Gastrocnemius medialis (tissue), 4 donors: Measurements from ENCODE around the gene RAD23A. TPM values are rescaled to one million over a fixed set of nuclear protein-coding genes. Genes with fewer than 3 reads are reported as not detected.

ENCODE experiments used
- ATAC-seq, 2 donors: fragments of 150-250 bp; one replicate each; pipeline ENCODE4 v1.9.1; 2016
- DNase-seq, 2 donors: peaks; one replicate each; pipeline ENCODE4 v3.0.0-alpha.2; 2019
- H3K27ac ChIP-seq, 4 donors: fragments of 200-600 bp; sonication (generic); 1 replicate in 1 of 4; 2 replicates in 3 of 4; pipeline ENCODE4 v1.5.1; 2016 to 2018; ENCODE audit warnings: mild to moderate bottlenecking in 2 of 4, moderate library complexity in 1 of 4
- H3K27me3 ChIP-seq, 3 donors: fragments of 200-600 bp; sonication (generic) in 2 of 3; 1 replicate in 1 of 3; 2 replicates in 2 of 3; pipeline versions ENCODE4 v1.5.1 to v1.6.0; 2016 to 2019; ENCODE audit warnings: mild to moderate bottlenecking in 1 of 3, moderate library complexity in 1 of 3
- H3K36me3 ChIP-seq, 2 donors: fragments of 200-600 bp; sonication (generic) in 1 of 2; one replicate each; pipeline ENCODE4 v1.5.1; 2017 to 2018
- H3K4me1 ChIP-seq, 2 donors: fragments of 200-600 bp; sonication (generic) in 1 of 2; one replicate each; pipeline ENCODE4 v1.5.1; 2016 to 2017; ENCODE audit warnings: mild to moderate bottlenecking in 2 of 2
- H3K4me3 ChIP-seq, 4 donors: fragments of 200-600 bp; sonication (generic) in 3 of 4; 1 replicate in 1 of 4; 2 replicates in 3 of 4; pipeline ENCODE4 v1.5.1; 2016 to 2019; ENCODE audit warnings: mild to moderate bottlenecking in 2 of 4
- H3K9me3 ChIP-seq, 3 donors: fragments of 200-600 bp; sonication (generic) in 2 of 3; 1 replicate in 1 of 3; 2 replicates in 2 of 3; pipeline ENCODE4 v1.5.1; 2016 to 2019
- CTCF ChIP-seq, 5 experiments: fragments of 450-650 bp in 3 of 5; fragments of 200-600 bp in 2 of 5; sonication (generic) in 2 of 5; IDR thresholded peaks in 4 of 5; conservative IDR thresholded peaks in 1 of 5; 1 replicate in 4 of 5; 2 replicates in 1 of 5; pipeline ENCODE4 v1.5.1; 2016 to 2019; ENCODE audit warnings: antibody characterized with exemption in 5 of 5, mild to moderate bottlenecking in 3 of 5, moderate library complexity in 3 of 5
- POLR2A ChIP-seq, 2 donors: fragments of 450-650 bp; IDR thresholded peaks; one replicate each; pipeline ENCODE4 v1.6.1; 2017; ENCODE audit warnings: antibody characterized with exemption in 2 of 2, mild to moderate bottlenecking in 2 of 2, moderate library complexity in 2 of 2
- in situ Hi-C, 4 donors: fragments of 200-750 bp; cut with MboI; loops; one replicate each; pipeline versions ENCODE4 v1.15.0 to v1.8.0; 2017; ENCODE audit warnings: low sequenced_read_pairs in 4 of 4
- intact Hi-C: fragments of 100-400 bp; cut with DNase I; formaldehyde crosslinking; loops from one replicate; pipeline ENCODE4 v1.15.1; 2023; ENCODE audit warnings: low total_unique reads
- microRNA-seq, 2 donors: library from miRNA; unstranded; fragments of <30 nt; microRNA quantifications; one replicate each; pipeline ENCODE4, GENCODE V29; 2016; ENCODE audit warnings: borderline replicate concordance in 2 of 2
- total RNA-seq, 4 donors: library from RNA; depleted of rRNA; stranded (reverse); fragments of >200 nt; gene quantifications; one replicate each; pipeline versions ENCODE4 v1.1.0 to v1.2.3, GENCODE V29; 2016

Gene RAD23A
- total RNA-seq, 4 donors from 2014 or later: 618 to 949 (median 780) TPM

- TF ChIP-seq POLR2A (IDR thresholded peaks at IDR 0.05) (peak; percentile 54 to 65), CTCF (IDR thresholded peaks at IDR 0.05 in 4 of 5, conservative IDR thresholded peaks at IDR 0.05 in 1 of 5) (peak in 3 of 5 experiments; percentile 15 to 49 (median 28))
Measured at GRCh38 chr19:13002166-13002898, 56.7 kb downstream of the RAD23A start.

GRCh38 chr19:13003081-13003480, 57.4 kb downstream of the RAD23A start:
- Histone ChIP-seq H3K4me3 (peak overlapping the region; percentile 55 to 66 (median 61)), H3K36me3 (no peaks in the 10 kb centered on the region), H3K27me3 (no peaks in the 10 kb centered on the region), H3K27ac (peak overlapping the region; percentile 97 to 100 (median 99)), H3K4me1 (peaks cover 86 to 92% of the 10 kb centered on the region in 2 donors), H3K9me3 (no peaks in the 10 kb centered on the region)
- DNase-seq (peak in 1 of 2 donors; percentile 53), ATAC-seq (no peak)
- TF ChIP-seq POLR2A (IDR thresholded peaks at IDR 0.05) (no peak), CTCF (IDR thresholded peaks at IDR 0.05 in 4 of 5, conservative IDR thresholded peaks at IDR 0.05 in 1 of 5) (no peak)
- in situ Hi-C loops (no loop called here), intact Hi-C loops (loop anchor here (2.0 to 5.0 kb wide), 2 partner anchors 28 to 59 kb away; no protein-coding TSS in a partner anchor)

More at GRCh38 chr19:13002166-13002898, 56.7 kb downstream of the RAD23A start:
- Histone ChIP-seq H3K4me1 (peaks cover 86 to 92% of the 10 kb centered on the region in 2 donors), H3K27me3 (no peaks in the 10 kb centered on the region), H3K27ac (peak overlapping the region; percentile 97 to 100 (median 99)), H3K36me3 (no peaks in the 10 kb centered on the region), H3K9me3 (no peaks in the 10 kb centered on the region), H3K4me3 (peak overlapping the region; percentile 55 to 66 (median 61))
- intact Hi-C loops: loop anchor here (2.0 to 5.0 kb wide), 2 partner anchors 28 to 60 kb away; no protein-coding TSS in a partner anchor
- DNase-seq (peak; percentile 69 to 92), ATAC-seq (peak; percentile 57 to 63)
- in situ Hi-C loops: no loop called here

Small RNA genes lying within 50 kb of the gene (microRNA-seq; reads per million reads assigned to microRNA genes)
- 0 reads per million in 2 donors for gene MIR5695
- gene MIR6515: 0.85 to 1.2 reads per million in 2 donors

Other genes starting within 250 kb of the RAD23A start
- gene FBXW9, start 249.2 kb upstream of the RAD23A start, total RNA-seq: 1 to 10 TPM; 2.5 to 5.8 (median 3.3) TPM
- gene TNPO2, start 221.9 kb upstream of the RAD23A start, total RNA-seq: 10 to 100 TPM; 32.1 to 49.9 (median 42.0) TPM
- 100 to 1,000 TPM; 260 to 354 (median 297) TPM for gene TRIR, start 211.2 kb upstream of the RAD23A start, total RNA-seq
- gene GET3, start 208.4 kb upstream of the RAD23A start, total RNA-seq: 10 to 100 TPM; 52.6 to 85.1 (median 70.5) TPM
- gene BEST2, start 194.1 kb upstream of the RAD23A start, total RNA-seq: under 1 TPM in 1 of 4 donors, not detected in 3; 0.63 TPM
- 10 to 100 TPM; 12.3 to 23.4 (median 17.6) TPM for gene HOOK2, start 170.3 kb upstream of the RAD23A start, total RNA-seq
- gene JUNB, start 154.4 kb upstream of the RAD23A start, total RNA-seq: 100 to 1,000 TPM in 2 of 4 donors, 10 to 100 TPM in 2; 59.0 to 200 (median 128) TPM
- gene PRDX2, start 144.1 kb upstream of the RAD23A start, total RNA-seq: 100 to 1,000 TPM; 357 to 551 (median 406) TPM
- not detected for gene THSD8, start 143.8 kb upstream of the RAD23A start, total RNA-seq
- gene RNASEH2A, start 139.3 kb upstream of the RAD23A start, total RNA-seq: 1 to 10 TPM; 1.0 to 3.9 (median 2.4) TPM
- gene RTBDN, start 111.3 kb upstream of the RAD23A start, total RNA-seq: not detected
- not detected for gene MAST1, start 107.3 kb upstream of the RAD23A start, total RNA-seq
- gene DNASE2, start 64.4 kb upstream of the RAD23A start, total RNA-seq: 10 to 100 TPM; 11.9 to 44.3 (median 15.4) TPM
- gene KLF1, start 58.7 kb upstream of the RAD23A start, total RNA-seq: not detected
- 10 to 100 TPM; 35.6 to 83.8 (median 54.1) TPM for gene GCDH, start 54.7 kb upstream of the RAD23A start, total RNA-seq
- gene SYCE2, start 26.6 kb upstream of the RAD23A start, total RNA-seq: not detected
- gene FARSA, start 12.2 kb upstream of the RAD23A start, total RNA-seq: 10 to 100 TPM; 40.7 to 68.8 (median 62.3) TPM
- gene CALR, start 7.3 kb upstream of the RAD23A start, total RNA-seq: 100 to 1,000 TPM; 110 to 195 (median 135) TPM
- gene GADD45GIP1, start 11.4 kb downstream of the RAD23A start, total RNA-seq: 10 to 100 TPM; 50.7 to 71.0 (median 61.4) TPM
- gene DAND5, start 23.7 kb downstream of the RAD23A start, total RNA-seq: not detected
- 100 to 1,000 TPM in 2 of 4 donors, 10 to 100 TPM in 2; 31.9 to 128 (median 105) TPM for gene NFIX, start 49.6 kb downstream of the RAD23A start, total RNA-seq
- gene LYL1, start 157.0 kb downstream of the RAD23A start, total RNA-seq: 1 to 10 TPM; 2.6 to 5.0 (median 3.1) TPM
- gene TRMT1, start 170.9 kb downstream of the RAD23A start, total RNA-seq: 10 to 100 TPM; 31.7 to 47.9 (median 45.0) TPM
- gene NACC1, start 172.4 kb downstream of the RAD23A start, total RNA-seq: 10 to 100 TPM; 36.3 to 81.3 (median 49.4) TPM
- gene STX10, start 204.5 kb downstream of the RAD23A start, total RNA-seq: 10 to 100 TPM; 16.5 to 40.7 (median 33.4) TPM
- 10 to 100 TPM; 15.4 to 19.1 (median 16.7) TPM for gene IER2, start 204.5 kb downstream of the RAD23A start, total RNA-seq